Posterior vena cava (tissue), 2 donors: ENCODE data around the gene KIT. TPM values are rescaled to one million over a fixed set of nuclear protein-coding genes. Genes with fewer than 3 reads are reported as not detected.
"Not testable (repeated sequence)": the region's sequence is repeated elsewhere in the genome, so short reads cannot be mapped to it uniquely, and the experiment has no call there.

Experiments
- DNase-seq: peaks from one replicate; pipeline ENCODE4 v3.0.0-alpha.2; 2020; ENCODE audit warnings: low spot score
- intact Hi-C, 2 donors: fragments of 100-400 bp; cut with DNase I; formaldehyde crosslinking; loops; one replicate each; pipeline versions ENCODE4 v1.14.1 to v1.14.2; 2022 to 2023
- long read RNA-seq, 2 donors: library from polyadenylated mRNA; unstranded; transcript quantifications; one replicate each; pipeline ENCODE4 v2.0.0, GENCODE V29; 2020 to 2021
- total RNA-seq, 2 donors: library from RNA; stranded (reverse); fragmentation: NEBNext Ultra II Directional; extraction: Animal tissue kit (Norgen Biotek cat#: 25700); gene quantifications; one replicate each; pipeline ENCODE4 v1.2.1, GENCODE V29; 2021
- donor health status: DM: yes; HTN: yes; CAD: no.
- donor health status: DM: yes; HTN: yes; CAD: no.

Gene KIT
- total RNA-seq: 10 to 100 TPM in 1 of 2 donors, 1 to 10 TPM in 1; 9.5 to 13.1 TPM
- long read RNA-seq, donor 1, full-length matches to known transcripts: 2 of 3 reads
- long read RNA-seq, donor 1, partial matches to known transcripts: 0 of 3 reads
- long read RNA-seq, donor 1, other reads (novel, unspliced or antisense): 1 of 3 reads
- long read RNA-seq, donor 2, partial matches to known transcripts: 1 of 1 reads
- long read RNA-seq, donor 2, other reads (novel, unspliced or antisense): 0 of 1 reads

DNA sequence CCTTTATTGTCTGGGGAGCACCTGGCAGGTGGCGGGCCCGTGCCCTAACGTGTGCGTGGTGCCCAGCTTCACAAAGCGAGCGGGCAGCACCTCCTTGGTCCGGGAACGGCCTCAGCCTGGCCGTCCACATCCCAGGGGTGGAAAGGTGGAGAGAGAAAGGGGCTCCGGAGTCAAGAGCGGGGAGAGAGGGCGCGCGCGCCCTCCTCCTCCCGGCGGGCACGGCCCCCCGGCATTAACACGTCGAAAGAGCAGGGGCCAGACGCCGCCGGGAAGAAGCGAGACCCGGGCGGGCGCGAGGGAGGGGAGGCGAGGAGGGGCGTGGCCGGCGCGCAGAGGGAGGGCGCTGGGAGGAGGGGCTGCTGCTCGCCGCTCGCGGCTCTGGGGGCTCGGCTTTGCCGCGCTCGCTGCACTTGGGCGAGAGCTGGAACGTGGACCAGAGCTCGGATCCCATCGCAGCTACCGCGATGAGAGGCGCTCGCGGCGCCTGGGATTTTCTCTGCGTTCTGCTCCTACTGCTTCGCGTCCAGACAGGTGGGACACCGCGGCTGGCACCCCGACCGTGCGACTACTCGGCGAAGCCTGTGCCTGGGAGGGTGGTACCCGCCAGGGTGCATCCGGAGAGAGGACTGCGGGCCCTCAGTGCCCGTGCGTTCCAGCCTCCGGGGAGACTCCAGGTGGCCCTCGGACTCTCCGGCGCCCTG lies at the start of gene KIT:
TSS of gene KIT (plus strand) at position 407 of the 701 bp plus-strand sequence. CDS start at position 465, 58 bp downstream.
- intact Hi-C loops: no loop called here
- DNase-seq: peak; percentile 84

DNA sequence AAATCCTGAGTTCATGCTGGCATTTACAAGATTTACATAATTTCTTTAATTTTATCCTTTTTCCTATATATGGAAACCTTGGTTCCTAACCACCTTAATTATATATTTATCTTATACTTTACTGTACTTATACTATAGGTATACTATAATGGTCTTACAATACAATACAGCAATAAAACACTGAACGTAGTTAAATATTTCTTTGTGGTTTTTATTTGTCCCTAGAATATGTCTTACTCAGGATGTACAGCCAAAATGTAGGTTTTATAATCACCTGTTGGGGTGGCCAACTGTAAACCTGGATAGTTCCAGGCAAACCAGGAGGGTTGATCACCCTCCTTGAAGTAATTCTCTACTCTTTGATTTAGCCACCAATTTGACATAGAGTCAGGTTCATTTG lies 48.4 kb upstream of the KIT start:
- intact Hi-C loops: no loop called here
- DNase-seq: no peak

DNA sequence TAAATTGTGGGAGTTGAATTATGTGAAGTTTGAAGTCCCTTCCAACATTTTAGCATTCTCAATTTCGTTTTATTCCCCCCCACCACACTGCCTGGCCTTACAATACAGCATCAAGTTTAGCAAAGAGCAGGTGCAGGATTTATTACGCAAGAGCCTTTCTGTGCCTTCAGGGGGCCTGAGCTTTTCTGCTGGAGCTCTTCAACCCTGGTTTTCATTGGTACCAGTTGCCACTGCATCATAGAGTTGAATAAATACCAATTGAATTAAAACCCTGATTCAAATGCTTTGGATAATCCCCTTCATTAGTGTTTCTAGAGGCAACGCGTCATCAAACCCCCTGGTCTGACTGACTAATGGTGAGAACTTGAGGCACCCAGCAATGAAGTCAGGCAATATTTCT lies 43.6 kb upstream of the KIT start:
- no peak for DNase-seq
- intact Hi-C loops: no loop called here

DNA sequence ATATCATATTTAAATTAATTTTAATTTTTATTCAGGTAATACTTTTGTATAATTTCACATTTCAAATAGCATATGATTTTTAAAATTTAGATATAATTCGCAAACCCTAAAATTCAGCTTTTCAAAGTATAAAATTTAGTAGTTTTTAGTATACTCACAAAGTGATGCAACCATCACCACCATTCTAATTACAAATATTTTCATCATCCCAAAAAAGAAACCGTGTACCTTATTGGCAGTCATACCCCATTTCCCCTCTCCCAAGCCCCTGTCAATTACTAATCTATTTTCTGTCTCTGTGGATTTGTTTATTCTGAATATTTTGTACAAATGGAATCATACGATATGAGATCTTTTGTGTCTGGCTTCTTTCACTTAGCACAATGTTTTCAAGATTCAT lies 37.0 kb upstream of the KIT start:
- intact Hi-C loops: loop anchor here in 1 of 2 donors (1.0 kb wide), 1 partner anchor 71 kb away; no protein-coding TSS in a partner anchor

DNA sequence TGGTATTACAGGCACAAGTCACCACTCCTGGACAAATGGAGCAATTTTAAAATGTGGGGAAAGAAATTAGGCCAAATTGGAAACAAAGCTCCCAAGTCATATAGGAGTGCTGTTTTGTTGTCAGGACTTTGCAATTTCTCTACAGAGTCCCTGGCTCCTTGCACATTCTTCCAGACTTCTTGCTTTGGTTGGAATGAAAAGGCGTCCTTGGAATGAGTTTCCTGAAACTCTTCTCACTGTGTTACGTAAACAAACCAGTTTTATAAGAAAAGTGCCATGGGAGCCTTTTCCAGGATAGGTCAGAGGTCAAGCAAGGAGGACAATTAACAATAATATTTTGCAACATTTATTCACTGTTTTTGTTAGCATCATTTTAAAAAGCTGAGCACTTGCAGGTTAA lies 32.4 kb upstream of the KIT start:
- no peak for DNase-seq
- intact Hi-C loops: no loop called here

More for the DNA sequence above, 37.0 kb upstream of the KIT start:
- DNase-seq: no peak

DNA sequence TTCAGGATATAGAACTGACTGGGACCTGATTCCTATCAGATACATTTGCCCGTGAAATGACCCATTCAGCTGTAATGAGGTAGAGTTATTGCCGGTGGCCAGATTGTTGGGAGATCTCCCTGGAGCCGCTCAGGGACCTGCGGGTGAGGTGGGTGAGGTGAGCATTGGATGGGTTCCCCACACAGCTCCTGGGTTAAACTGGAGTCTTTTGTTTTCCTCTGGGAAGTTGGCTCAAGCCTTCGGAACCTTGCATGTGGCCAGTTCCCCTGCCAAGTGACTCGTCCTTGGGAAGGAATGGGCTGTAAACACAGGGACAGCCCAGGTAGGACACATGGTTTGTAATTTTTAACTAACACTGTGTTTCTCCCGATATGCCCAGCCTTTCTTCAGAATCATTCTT lies 31.6 kb upstream of the KIT start:
- no peak for DNase-seq
- intact Hi-C loops: no loop called here

DNA sequence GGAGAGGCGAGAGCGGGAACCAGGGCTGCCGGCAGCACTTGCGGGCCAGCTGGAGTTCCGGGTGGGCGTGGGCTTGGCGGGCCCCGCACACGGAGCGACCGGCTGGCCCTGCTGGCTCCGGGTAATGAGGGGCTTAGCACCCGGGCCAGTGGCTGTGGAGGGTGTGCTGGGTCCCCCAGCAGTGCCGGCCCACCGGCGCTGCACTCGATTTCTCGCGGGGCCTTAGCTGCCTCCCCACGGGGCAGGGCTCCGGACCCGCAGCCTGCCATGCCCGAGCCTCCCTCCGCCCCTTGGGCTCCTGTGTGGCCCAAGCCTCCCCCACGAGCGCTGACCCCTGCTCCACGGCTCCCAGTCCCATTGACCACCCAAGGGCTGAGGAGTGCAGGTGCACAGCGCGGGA lies 25.2 kb upstream of the KIT start:
- no peak for DNase-seq
- intact Hi-C loops: no loop called here

DNA sequence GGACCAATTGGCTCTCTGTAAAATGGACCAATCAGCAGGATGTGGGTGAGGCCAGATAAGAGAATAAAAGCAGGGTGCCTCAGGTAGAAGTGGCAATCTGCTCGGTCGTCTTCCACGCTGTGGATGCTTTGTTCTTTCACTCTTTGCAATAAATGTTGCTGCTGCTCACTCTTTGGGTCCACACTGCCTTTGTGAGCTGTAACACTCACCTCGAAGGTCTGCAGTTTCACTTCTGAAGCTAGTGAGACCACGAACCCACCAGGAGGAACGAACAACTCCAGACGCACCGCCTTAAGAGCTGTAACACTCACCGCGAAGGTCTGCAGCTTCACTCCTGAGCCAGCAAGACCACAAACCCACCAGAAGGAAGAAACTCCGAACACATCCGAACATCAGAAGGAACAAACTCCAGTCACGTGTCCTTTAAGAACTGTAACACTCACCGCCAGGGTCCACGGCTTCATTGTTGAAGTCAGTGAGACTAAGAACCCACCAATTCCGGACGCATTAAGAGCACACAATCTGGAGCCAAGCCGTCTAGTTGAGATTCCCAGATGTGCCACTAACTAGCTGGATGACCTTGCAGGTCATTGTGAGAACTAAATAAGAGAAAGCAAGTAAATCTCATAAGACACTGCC lies 24.5 kb upstream of the KIT start:
- DNase-seq, intact Hi-C loops: not testable (repeated sequence)

DNA sequence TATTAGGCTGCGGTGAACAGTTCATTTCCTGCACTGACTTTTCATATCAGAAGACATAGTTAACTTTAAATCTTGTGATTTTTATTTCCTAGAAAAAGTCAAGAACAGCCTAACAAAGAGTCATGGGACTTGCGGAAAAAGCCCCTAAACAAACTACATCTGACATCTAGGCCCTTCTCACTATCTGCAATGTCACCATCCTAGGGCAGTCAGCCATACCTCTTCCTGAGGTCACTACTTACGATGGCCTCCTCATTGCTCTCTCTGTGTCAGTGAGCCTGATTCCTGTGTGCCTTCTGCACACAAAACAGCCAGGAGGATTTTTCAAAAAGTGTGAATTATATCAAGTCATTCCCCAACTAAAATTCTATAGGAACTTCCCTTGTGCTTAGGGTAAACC lies 22.4 kb upstream of the KIT start:
- intact Hi-C loops: no loop called here
- DNase-seq: no peak

DNA sequence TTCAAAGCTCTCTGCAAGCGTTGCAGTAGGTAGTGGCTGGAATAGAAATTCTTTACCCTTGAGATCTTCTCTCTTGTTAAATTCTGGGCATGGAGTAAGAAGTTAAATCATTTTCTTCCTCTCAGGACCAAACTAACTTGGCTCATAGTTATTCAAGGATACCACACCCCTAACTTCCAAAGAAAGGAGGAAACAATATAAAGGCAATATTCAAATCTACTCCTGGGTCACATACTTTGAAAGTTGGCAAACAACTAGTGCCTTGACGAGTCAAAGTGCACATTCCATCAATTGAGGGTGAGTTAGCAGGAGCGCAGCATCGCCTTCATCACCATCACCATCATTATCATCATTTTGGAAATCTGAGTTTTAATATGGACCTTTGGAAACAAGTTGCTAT lies 20.4 kb upstream of the KIT start:
- no peak for DNase-seq
- intact Hi-C loops: no loop called here

DNA sequence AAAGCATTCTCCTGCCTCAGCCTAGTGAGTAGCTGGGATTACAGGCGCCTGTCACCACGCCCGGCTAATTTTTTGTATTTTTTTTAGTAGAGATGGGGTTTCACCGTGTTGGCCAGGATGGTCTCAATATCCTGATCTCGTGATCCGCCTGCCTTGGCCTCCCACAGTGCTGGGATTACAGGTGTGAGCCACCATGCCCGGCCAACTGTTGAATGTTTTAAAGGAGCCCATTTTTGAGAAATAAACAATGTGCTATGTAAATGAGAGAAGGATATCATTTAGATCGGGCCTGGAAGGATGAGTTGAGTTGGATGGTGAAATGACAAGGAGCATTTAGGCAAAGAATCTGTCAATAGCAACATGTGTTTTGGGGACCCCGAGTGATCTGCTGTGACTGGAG lies 16.7 kb upstream of the KIT start:
- DNase-seq, intact Hi-C loops: not testable (repeated sequence)

DNA sequence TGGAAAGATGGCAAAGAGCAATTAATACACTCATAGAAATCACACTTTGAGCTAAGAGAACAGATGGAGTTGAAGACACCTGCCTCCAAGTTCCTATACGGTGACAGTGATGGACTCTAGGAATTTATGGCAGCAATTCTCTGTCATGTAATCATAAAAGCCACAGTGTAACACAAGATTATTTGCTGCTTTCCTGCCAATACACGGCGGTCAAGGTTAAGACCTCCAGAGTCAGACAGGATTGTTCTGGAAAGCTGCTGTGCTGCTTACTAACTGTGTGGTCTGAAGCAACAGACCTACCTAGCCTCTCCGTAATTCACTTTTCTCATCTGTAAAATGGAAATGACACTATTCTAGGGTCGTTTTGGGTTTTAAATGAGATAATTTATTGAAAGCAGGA lies 14.6 kb upstream of the KIT start:
- no peak for DNase-seq
- intact Hi-C loops: no loop called here

DNA sequence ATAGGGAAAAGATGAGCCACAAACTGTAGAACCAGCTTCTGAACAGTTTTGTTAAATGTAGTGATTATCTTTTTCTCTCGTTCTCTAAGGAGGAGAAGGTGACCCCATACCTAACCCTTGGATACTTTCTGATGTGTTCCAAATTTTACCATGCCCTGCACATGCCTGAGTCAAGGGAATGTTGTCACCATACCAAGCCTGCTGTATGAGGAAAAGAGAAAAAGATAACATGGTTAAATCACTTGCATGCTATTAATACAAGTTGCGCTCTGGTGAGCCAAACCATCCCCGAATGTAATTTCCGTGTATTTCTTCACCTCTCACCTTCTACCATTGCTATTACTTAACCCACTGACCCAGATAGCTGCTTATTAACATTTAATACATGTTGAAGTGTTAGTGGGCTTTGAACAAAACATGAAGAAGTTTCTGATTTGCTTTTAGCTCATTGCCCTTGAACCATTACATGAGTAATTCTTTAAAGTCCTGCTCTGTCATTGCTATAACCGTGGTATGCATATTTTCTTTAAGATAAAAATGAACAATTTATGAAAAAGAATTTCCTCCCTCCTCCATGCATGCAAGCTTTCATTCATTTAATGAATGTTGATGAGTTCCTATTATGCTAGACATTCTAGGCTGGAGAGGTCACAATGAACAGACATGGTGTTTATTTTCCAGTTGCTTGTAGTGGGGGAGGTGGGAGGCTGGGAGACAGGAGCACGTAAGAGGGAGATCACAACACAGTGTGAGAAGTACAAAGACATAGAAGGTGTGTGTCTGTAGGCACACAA lies 13.6 kb upstream of the KIT start:
- intact Hi-C loops: no loop called here

DNA sequence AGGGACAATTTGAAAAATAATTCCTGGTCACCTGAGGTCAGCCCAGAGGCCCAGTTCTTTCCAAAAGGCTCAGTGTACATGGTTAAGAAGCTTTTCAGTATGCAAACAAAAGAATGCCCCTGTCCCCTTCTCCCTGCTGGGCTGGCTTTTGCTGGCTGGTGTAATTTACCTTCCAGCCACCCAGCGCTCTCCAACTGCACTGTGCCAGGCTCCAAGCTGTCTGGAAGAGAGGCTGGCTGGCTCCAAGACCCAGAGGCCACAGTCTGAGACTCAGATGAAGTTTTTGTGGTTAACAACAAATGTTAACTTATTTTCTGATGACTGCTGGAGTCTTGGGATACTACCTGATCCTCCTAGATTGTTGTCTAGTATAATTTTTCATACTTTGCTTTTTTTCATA lies 11.9 kb upstream of the KIT start:
- DNase-seq: no peak
- intact Hi-C loops: no loop called here

More for the DNA sequence above, 13.6 kb upstream of the KIT start:
- DNase-seq: no peak

DNA sequence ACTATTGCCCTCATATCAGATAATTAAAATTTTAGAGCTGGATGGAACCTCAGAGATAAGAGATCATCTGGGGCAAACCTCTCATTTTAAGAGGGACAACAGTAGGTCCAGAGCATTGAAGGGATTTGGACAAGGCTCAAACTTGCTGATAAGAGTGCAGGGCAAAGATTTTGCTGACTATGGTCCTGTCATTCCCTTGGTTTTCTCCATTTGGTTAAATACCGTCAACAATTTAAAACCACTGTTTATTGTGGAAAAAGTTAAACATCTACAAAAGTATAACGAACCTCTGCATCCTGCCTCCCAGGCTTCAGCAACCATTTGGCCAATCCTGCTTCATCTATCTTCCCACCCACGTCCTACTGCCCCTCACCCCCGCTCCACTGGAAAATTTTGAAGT lies 10.7 kb upstream of the KIT start:
- no peak for DNase-seq

DNA sequence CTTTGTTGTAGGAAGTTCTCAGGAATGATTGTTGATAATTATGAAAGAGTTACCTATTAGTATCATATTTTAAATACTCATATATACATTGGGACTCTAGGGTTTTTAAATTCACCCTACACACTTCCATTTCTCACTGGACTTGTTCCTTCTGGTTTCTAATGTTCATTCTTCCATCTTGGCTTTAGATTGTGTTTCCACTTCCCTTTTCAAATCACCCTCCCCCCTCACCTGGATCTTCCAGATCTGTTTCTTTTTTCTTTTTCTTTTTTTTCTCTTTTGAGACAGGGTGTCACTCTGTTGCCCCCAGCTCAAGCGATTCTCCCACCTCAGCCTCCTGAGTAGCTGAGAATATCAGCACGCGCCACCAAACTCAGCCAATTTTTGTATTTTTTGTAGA lies 6.7 kb upstream of the KIT start:
- intact Hi-C loops: no loop called here
- DNase-seq: no peak

More for the DNA sequence above, 10.7 kb upstream of the KIT start:
- intact Hi-C loops: no loop called here

DNA sequence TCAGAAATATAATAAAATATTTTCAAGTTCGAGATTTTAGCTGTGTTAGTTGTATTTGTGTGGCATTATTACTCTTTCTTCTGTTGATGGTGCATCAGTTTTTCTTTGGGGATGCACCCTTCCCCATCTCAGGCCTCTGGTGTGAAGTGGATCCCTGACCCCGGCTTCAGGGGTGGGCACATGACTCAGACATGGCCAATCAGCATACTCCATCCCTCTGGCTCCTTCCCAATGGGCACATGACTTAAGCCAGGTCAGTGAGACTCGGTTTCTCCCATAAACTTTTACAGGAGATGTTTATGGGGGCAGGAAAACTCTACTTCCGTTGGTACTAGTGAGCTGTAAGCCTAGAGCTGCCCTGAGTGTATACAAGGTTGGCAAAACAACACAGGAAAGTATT lies 3.0 kb upstream of the KIT start:
- intact Hi-C loops: no loop called here
- DNase-seq: no peak

DNA sequence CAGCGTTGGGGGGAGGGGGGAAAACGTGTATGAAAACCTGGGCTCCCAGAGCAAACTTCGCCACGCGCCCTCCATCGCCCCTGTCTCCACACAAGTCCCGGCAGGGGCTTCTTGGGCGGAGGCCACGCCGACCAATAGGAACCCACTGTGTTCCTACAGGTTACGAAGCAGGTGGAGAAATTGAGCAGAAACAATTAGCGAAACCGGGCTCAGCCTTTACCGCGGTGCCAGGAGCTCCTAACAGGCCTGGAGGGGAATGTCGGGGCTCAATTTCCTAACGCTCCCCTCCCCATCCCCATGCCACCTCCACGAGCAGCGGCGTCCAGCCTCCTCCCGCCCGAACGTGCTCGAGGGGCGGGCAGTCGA lies 589 bp upstream of the KIT start:
- DNase-seq: no peak
- intact Hi-C loops: no loop called here

DNA sequence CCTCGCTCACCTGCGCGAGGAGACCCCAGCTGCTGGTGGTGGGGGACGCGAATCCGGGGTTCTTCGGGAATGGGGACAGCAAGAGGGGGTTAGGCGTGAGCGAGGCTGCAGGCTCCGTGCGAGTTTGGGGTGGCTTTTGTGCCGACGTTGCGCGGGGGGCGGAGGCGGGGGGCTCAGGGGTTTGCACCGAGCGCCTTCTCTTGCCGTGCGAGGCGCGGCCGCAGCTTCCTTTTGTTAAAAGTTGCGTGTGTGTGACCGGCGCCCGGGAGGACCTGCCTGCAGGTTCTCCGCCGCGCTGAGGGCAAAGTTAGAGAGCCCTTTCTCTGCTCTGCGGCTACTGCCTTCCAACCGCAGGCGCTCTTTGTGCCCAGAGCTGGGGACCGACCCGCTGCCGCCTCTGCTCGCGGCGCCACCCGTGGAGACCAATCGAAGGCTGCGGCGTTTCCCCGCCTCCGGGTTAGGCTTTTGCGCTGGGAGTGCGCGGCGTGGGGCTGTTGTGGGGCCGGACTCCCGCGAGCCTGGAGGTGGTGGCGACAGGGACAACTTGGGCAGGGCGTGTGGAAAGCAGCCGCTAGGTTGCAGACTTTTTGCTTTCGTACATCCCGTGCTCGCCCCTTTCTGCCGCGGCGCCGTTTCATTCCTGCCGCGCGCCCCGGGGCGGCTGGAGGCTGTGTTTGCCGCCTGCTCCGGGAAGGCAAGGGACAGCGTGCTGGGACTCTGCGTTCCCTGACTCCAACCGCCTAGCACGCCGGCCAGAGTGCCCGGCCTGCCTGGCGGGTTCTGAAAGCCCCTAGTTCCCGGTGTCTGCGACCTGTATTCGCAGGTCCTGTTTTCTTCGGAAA lies 716 bp downstream of the KIT start:
- intact Hi-C loops: no loop called here
- DNase-seq: peak; percentile 85
